GM12865 (cell line): ENCODE measurements around the gene TAS2R38.

ENCODE experiments used
- DNase-seq: peaks from one replicate; pipeline ENCODE4 v3.0.0; 2010; ENCODE audit warnings: low read depth
- H3K4me3 ChIP-seq: 2 replicates; pipeline ENCODE4 v1.5.1; 2011; ENCODE audit warnings: mild to moderate bottlenecking, low read depth, low read length, control low read depth
- TF ChIP-seq, protein P1 (sequence below): IDR thresholded peaks from 2 replicates; pipeline ENCODE4 v1.5.1; 2011; ENCODE audit warnings: low read length, control low read depth, low read depth, inconsistent platforms; ENCODE audit not compliant: insufficient read depth; ENCODE audit errors: missing control alignments

TAS2R38 gene

DNA sequence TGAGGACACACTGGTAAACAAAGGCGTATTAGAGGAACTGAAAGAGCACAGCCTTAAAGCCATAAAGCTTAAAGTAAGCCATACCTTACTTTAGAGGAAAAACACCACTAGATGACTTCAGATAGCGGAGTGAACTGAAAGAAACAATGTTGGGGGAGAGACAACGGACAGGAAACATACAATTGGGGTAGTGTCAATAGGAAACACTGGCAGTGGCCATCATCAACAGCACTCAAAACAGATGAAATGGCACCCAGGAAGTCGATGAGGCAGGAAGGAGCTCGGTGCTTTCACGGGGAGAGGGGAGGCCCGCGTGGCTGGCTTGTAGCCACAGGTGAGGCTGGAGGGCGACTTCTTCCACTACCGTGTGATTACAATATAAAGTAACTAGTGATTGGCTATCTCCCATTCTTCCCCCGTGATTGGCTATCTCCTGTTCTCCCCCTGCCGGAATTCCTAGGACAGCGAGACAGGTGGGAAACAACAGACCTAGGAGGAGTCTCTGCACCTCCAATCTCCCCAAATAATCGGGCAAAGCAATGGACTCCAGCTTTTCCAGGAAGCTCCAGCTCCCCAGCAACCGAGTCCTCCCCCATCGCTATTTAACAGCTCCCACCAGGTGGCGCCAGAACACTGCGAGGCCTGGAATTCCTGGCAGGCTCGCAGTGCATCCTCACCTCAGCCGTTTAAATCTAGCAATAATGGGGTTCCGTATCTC, 2.4 kb upstream of the TAS2R38 start:
- DNase-seq = peak; percentile 66
- TF ChIP-seq, protein P1, sequence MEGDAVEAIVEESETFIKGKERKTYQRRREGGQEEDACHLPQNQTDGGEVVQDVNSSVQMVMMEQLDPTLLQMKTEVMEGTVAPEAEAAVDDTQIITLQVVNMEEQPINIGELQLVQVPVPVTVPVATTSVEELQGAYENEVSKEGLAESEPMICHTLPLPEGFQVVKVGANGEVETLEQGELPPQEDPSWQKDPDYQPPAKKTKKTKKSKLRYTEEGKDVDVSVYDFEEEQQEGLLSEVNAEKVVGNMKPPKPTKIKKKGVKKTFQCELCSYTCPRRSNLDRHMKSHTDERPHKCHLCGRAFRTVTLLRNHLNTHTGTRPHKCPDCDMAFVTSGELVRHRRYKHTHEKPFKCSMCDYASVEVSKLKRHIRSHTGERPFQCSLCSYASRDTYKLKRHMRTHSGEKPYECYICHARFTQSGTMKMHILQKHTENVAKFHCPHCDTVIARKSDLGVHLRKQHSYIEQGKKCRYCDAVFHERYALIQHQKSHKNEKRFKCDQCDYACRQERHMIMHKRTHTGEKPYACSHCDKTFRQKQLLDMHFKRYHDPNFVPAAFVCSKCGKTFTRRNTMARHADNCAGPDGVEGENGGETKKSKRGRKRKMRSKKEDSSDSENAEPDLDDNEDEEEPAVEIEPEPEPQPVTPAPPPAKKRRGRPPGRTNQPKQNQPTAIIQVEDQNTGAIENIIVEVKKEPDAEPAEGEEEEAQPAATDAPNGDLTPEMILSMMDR = peak; percentile 84
- H3K4me3 ChIP-seq = peak overlapping the region; percentile 44

DNA sequence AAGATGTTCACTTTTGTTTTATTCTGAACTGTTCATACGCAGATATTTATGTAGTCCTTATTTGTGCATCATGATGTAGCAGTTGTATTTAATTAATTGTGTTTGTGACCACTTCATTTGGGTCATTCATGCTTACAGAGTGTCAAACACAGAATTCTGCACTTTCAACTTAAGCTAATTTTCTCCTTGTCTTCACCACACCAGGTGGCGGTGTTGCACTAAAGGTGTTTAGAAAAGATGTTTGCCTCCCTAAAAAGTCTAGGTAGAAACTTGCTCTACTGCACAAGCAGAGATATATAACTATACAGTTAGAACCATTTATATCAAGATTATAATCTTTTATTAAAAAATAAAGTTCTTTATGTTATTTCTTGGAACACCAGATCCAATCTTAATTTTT, 1.3 kb upstream of the TAS2R38 start:
- peak; percentile 21 for DNase-seq
- TF ChIP-seq, protein P1 = peak; percentile 19

DNA sequence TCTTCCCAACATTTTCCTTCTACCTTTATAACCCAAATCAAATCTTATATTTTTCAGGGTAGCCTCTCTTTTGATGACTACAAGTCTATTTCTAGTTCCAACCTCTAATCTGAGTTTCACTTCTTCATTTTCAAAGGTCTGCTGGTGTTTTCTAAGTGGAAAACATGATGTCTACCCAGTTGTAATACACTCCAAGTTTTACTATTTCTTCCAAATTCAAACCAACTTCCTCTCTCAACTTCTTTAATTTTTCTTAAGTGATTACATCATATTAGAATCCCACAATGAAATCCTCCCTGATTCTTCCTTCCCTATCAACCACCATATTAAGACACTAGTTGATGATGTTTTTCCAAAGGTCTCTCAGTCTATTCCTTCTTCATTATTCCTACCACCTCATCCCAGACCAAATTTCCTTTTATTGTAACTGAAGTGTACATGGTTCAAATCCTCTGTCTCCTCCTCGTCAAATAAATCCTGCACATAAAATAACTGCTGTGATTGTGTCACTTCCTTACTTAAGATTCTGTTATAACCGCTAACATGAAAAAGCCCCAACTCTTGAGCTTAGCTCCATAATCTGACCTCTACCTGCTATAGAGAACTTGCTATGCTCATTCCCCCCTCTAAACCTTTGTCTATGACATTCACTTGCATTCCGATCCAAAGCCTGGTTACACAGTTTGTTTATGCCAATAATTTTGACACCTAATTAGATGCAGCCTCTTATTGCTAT, 12.7 kb downstream of the TAS2R38 start:
- DNase-seq = no peak
- H3K4me3 ChIP-seq = no peak overlapping the region
- TF ChIP-seq, protein P1 = no peak

More for the DNA sequence above, 1.3 kb upstream of the TAS2R38 start:
- H3K4me3 ChIP-seq = no peak overlapping the region

DNA sequence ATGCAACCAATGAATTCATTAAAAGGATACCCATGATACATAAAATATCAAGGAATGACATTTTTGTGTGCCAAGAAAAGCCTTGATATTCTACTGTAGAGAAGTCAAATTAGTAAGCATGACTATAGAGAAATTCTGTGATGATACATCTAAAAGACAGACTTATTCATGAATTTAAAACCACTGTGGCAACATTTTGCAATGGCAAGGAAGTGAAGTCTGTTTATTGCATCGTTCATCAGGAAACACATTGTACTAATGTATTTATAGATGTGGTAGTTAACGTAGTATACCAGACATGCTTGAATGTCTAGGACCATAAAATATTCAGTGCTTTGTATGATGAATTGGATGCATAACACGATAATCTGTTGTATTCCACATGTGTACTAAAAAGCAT, 17.5 kb downstream of the TAS2R38 start:
- H3K4me3 ChIP-seq = no peak overlapping the region
- TF ChIP-seq, protein P1 = no peak
- no peak for DNase-seq

DNA sequence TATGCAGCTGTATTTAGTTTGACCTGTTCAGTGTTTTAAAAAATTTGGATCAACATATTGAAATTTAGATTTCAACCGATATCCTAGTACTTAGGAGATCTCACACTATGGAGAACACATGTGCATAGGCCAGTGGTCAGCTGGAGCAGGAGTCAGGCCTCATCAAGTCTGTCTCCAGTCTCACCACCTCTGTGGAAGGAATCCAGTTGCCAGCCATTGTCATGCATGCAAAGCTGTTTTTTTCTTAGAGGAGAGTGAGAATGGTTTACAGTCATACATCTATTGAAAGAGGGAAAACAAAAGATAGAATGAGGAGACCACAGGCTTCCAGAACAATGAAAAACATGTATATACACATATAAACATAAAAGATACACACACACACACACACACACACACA, 19.2 kb downstream of the TAS2R38 start:
- DNase-seq = no peak
- TF ChIP-seq, protein P1 = no peak
- H3K4me3 ChIP-seq = no peak overlapping the region

DNA sequence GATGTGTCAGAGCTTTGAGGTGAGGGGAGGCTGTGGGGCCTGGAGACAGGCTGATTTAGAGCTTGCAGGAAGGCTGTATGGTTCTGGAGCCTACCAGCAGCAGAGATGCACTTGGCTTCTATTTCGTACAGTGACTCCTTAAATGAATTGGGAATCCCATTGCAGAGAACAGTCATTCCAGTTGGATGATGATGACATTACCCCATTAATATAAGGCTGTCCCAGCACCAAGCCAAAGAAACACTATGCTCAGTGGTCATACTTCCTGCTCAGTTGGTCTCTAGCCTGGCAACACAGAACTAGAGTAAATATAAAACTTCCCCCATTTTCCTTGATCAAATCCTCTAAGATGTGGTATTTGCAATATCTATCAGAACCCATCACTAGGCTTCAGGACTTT, 21.1 kb downstream of the TAS2R38 start:
- no peak overlapping the region for H3K4me3 ChIP-seq
- DNase-seq = no peak
- TF ChIP-seq, protein P1 = no peak
